SK-N-SH treated with all-trans-retinoic acid at 6 μM for 48 hours (cell line): ENCODE data around the gene ST6GAL1.

ENCODE experiments used
- CSDC2 ChIP-seq: fragments of 250-450 bp; sonication (Bioruptor Pico); IDR thresholded peaks from 2 replicates; pipeline ENCODE4 v1.5.0; 2020; ENCODE audit warnings: mild to moderate bottlenecking, moderate library complexity
- CSRNP3 ChIP-seq: fragments of 250-450 bp; sonication (Bioruptor Pico); IDR thresholded peaks from 2 replicates; pipeline ENCODE4 v1.5.1; 2021; ENCODE audit warnings: mild to moderate bottlenecking, moderate library complexity
- GLIS3 ChIP-seq: fragments of 250-450 bp; sonication (Bioruptor Pico); IDR thresholded peaks from 2 replicates; pipeline ENCODE4 v1.5.0; 2020; ENCODE audit warnings: mild to moderate bottlenecking, moderate library complexity
- ISL1 ChIP-seq: fragments of 250-450 bp; sonication (Bioruptor Pico); IDR thresholded peaks from 2 replicates; pipeline ENCODE4 v2.1.2; 2022; ENCODE audit warnings: mild to moderate bottlenecking, moderate library complexity
- OSR1 ChIP-seq: fragments of 250-450 bp; sonication (Bioruptor Pico); IDR thresholded peaks from 2 replicates; pipeline ENCODE4 v1.8.0; 2022; ENCODE audit warnings: moderate library complexity, mild to moderate bottlenecking, inconsistent platforms
- POU6F1 ChIP-seq: fragments of 250-450 bp; sonication (Bioruptor Pico); IDR thresholded peaks from 2 replicates; pipeline ENCODE4 v1.8.0; 2021; ENCODE audit warnings: low read depth, mild to moderate bottlenecking, moderate library complexity, borderline replicate concordance
- PPARA ChIP-seq: fragments of 250-450 bp; sonication (Bioruptor Pico); IDR thresholded peaks from 2 replicates; pipeline ENCODE4 v1.5.0; 2020; ENCODE audit warnings: mild to moderate bottlenecking, borderline replicate concordance
- RARB ChIP-seq: fragments of 250-450 bp; sonication (Bioruptor Pico); IDR thresholded peaks from 2 replicates; pipeline ENCODE4 v1.8.0; 2021; ENCODE audit warnings: mild to moderate bottlenecking, moderate library complexity
- TOX ChIP-seq: fragments of 250-450 bp; sonication (Bioruptor Pico); IDR thresholded peaks from 2 replicates; pipeline ENCODE4 v1.8.0; 2021; ENCODE audit warnings: mild to moderate bottlenecking, moderate library complexity, borderline replicate concordance
- TSHZ2 ChIP-seq: fragments of 250-450 bp; sonication (Bioruptor Pico); IDR thresholded peaks from 2 replicates; pipeline ENCODE4 v1.5.0; 2020; ENCODE audit warnings: mild to moderate bottlenecking, moderate library complexity
- ZC3H10 ChIP-seq: fragments of 250-450 bp; sonication (Bioruptor Pico); IDR thresholded peaks from 2 replicates; pipeline ENCODE4 v1.5.1; 2021; ENCODE audit warnings: mild to moderate bottlenecking, moderate library complexity
- ZNF70 ChIP-seq: fragments of 450-650 bp; formaldehyde crosslinking; IDR thresholded peaks from 2 replicates; pipeline ENCODE4 v1.5.0; 2020; ENCODE audit warnings: mild to moderate bottlenecking, moderate library complexity
- TF ChIP-seq, protein P1 (sequence below): fragments of 250-450 bp; sonication (Bioruptor Pico); IDR thresholded peaks from 2 replicates; pipeline ENCODE4 v1.8.0; 2020; ENCODE audit warnings: mild to moderate bottlenecking, moderate library complexity, borderline replicate concordance

GRCh38 chr3:187013159-187013716 lies 82.9 kb downstream of the ST6GAL1 start:
- no peak for TF ChIP-seq PPARA (CRISPR knock-in tag)
- TF ChIP-seq, protein P1, sequence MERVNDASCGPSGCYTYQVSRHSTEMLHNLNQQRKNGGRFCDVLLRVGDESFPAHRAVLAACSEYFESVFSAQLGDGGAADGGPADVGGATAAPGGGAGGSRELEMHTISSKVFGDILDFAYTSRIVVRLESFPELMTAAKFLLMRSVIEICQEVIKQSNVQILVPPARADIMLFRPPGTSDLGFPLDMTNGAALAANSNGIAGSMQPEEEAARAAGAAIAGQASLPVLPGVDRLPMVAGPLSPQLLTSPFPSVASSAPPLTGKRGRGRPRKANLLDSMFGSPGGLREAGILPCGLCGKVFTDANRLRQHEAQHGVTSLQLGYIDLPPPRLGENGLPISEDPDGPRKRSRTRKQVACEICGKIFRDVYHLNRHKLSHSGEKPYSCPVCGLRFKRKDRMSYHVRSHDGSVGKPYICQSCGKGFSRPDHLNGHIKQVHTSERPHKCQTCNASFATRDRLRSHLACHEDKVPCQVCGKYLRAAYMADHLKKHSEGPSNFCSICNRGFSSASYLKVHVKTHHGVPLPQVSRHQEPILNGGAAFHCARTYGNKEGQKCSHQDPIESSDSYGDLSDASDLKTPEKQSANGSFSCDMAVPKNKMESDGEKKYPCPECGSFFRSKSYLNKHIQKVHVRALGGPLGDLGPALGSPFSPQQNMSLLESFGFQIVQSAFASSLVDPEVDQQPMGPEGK = no peak
- TF ChIP-seq ISL1 (CRISPR knock-in tag) = no peak
- no peak for TF ChIP-seq RARB (CRISPR knock-in tag)
- TF ChIP-seq CSDC2 (CRISPR knock-in tag) = no peak
- TF ChIP-seq ZNF70 (CRISPR knock-in tag) = no peak
- TF ChIP-seq GLIS3 (CRISPR knock-in tag) = no peak
- TF ChIP-seq POU6F1 (CRISPR knock-in tag) = no peak
- TF ChIP-seq CSRNP3 = no peak
- no peak for TF ChIP-seq ZC3H10
- no peak for TF ChIP-seq TSHZ2 (CRISPR knock-in tag)
- TF ChIP-seq OSR1 (CRISPR knock-in tag) = no peak
- TF ChIP-seq TOX (CRISPR knock-in tag) = no peak
